B cell (primary cell): Measurements from ENCODE around the gene IL10. TPM values are rescaled to one million over a fixed set of nuclear protein-coding genes. Genes with fewer than 3 reads are reported as not detected.

Source experiments
- ATAC-seq: fragments of 200-7000 bp; cut with Tn5 transposase; one replicate; pipeline ENCODE4 v1.10.0; 2021; ENCODE audit warnings: low read depth, mild to moderate bottlenecking, moderate number of reproducible peaks, moderate library complexity
- CTCF ChIA-PET: fragments of 350-600 bp; sonication (Branson Sonifier 250); formaldehyde crosslinking; loops from one replicate; lab custom pipeline; 2021; ENCODE audit warnings: antibody characterized with exemption, inconsistent platforms; lab: Charles Lee
- POLR2A ChIA-PET: fragments of 350-600 bp; sonication (Branson Sonifier 250); formaldehyde crosslinking; loops from one replicate; lab custom pipeline; 2021; ENCODE audit warnings: antibody characterized with exemption; lab: Charles Lee
- DNase-seq: peaks from one replicate; pipeline ENCODE4 v3.0.0; 2013
- H2AFZ ChIP-seq: 2 replicates; pipeline ENCODE4 v1.6.1; 2012; ENCODE audit warnings: mild to moderate bottlenecking, low read depth, low read length; ENCODE audit not compliant: insufficient read depth, poor library complexity, severe bottlenecking
- H3K27ac ChIP-seq, 2 donors: 1 replicate in 1 of 2; 2 replicates in 1 of 2; pipeline ENCODE4 v1.5.1; 2012 to 2013; ENCODE audit warnings: low read length in 2 of 2, mild to moderate bottlenecking in 2 of 2, moderate library complexity in 1 of 2
- H3K27me3 ChIP-seq, 4 experiments: fragments of 200-600 bp in 1 of 4; sonication (generic) in 1 of 4; replicated peaks in 1 of 4; 1 replicate in 2 of 4; 2 replicates in 2 of 4; pipeline versions ENCODE4 v1.6.1 to v1.7.0; 2013 to 2016; ENCODE audit warnings: low read length in 3 of 4, mild to moderate bottlenecking in 2 of 4, mixed read lengths in 1 of 4, moderate library complexity in 1 of 4; ENCODE audit not compliant: insufficient read depth in 4 of 4, control insufficient read depth in 3 of 4; ENCODE audit errors: control extremely low read depth in 1 of 4
- H3K36me3 ChIP-seq, 2 experiments: replicated peaks in 1 of 2; 1 replicate in 1 of 2; 2 replicates in 1 of 2; pipeline versions ENCODE4 v1.6.1 to v1.7.1; 2013; ENCODE audit warnings: low read length in 1 of 2; ENCODE audit not compliant: insufficient read depth in 2 of 2, control insufficient read depth in 1 of 2; ENCODE audit errors: control extremely low read depth in 1 of 2, extremely low read depth in 1 of 2
- H3K4me1 ChIP-seq, 2 donors: fragments of 200-600 bp in 1 of 2; sonication (generic) in 1 of 2; 1 replicate in 1 of 2; 2 replicates in 1 of 2; pipeline versions ENCODE4 v1.5.1 to v1.6.1; 2013 to 2017; ENCODE audit warnings: low read length in 2 of 2; ENCODE audit not compliant: control insufficient read depth in 2 of 2, insufficient read depth in 2 of 2
- H3K4me2 ChIP-seq: replicated peaks from 2 replicates; pipeline ENCODE3; 2012; ENCODE audit warnings: mild to moderate bottlenecking, low read depth, low read length; ENCODE audit not compliant: poor library complexity, severe bottlenecking
- H3K4me3 ChIP-seq, 5 experiments: fragments of 200-600 bp in 1 of 5; sonication (generic) in 1 of 5; 1 replicate in 3 of 5; 2 replicates in 2 of 5; pipeline versions ENCODE4 v1.5.1 to v1.7.0; 2011 to 2016; ENCODE audit warnings: low read length in 4 of 5, mild to moderate bottlenecking in 4 of 5, low read depth in 2 of 5, control low read depth in 1 of 5, moderate library complexity in 1 of 5; ENCODE audit not compliant: insufficient read depth in 1 of 5; ENCODE audit errors: control extremely low read depth in 1 of 5, extremely low read depth in 1 of 5
- H3K79me2 ChIP-seq: fragments of 200-600 bp; sonication (generic); one replicate; pipeline ENCODE4 v1.6.0; 2016; ENCODE audit warnings: low read length; ENCODE audit not compliant: control insufficient read depth, insufficient read depth
- H3K9ac ChIP-seq: fragments of 200-600 bp; sonication (generic); 2 replicates; pipeline ENCODE4 v1.6.1; 2017; ENCODE audit warnings: mild to moderate bottlenecking, low read length, moderate library complexity
- H3K9me3 ChIP-seq, 3 donors: one replicate each; pipeline versions ENCODE4 v1.6.1 to v1.7.1; 2013; ENCODE audit warnings: low read length in 2 of 3; ENCODE audit not compliant: control insufficient read depth in 2 of 3, insufficient read depth in 1 of 3; ENCODE audit errors: control extremely low read depth in 1 of 3
- H4K20me1 ChIP-seq: 2 replicates; pipeline ENCODE4 v1.6.0; 2012; ENCODE audit warnings: mild to moderate bottlenecking, low read length; ENCODE audit not compliant: insufficient read depth, control insufficient read depth, poor library complexity, severe bottlenecking
- H3K27ac Mint-ChIP-seq: one replicate; pipeline ENCODE4 v1.8.0; 2021; ENCODE audit warnings: mixed read lengths
- H3K27me3 Mint-ChIP-seq: one replicate; pipeline ENCODE4 v1.8.0; 2021; ENCODE audit warnings: mixed read lengths
- H3K4me1 Mint-ChIP-seq: one replicate; pipeline ENCODE4 v1.8.0; 2021; ENCODE audit warnings: mixed read lengths
- H3K4me3 Mint-ChIP-seq: one replicate; pipeline ENCODE4 v1.8.0; 2021; ENCODE audit warnings: mixed read lengths
- H3K9me3 Mint-ChIP-seq: one replicate; pipeline ENCODE4 v1.8.0; 2022; ENCODE audit warnings: mixed read lengths; ENCODE audit not compliant: insufficient read depth
- CTCF ChIP-seq: fragments of 200-600 bp; IDR thresholded peaks from one replicate; pipeline ENCODE4 v1.8.0; 2022; ENCODE audit warnings: antibody characterized with exemption, mild to moderate bottlenecking
- EZH2 ChIP-seq: IDR thresholded peaks from 2 replicates; pipeline ENCODE4 v1.6.1; 2012; ENCODE audit warnings: borderline replicate concordance, low read depth, mild to moderate bottlenecking, moderate library complexity, low read length; ENCODE audit not compliant: insufficient read depth, poor library complexity, severe bottlenecking
- WGBS: methylation state at CpG from one replicate; pipeline ENCODE4 v1.1.5; 2013; ENCODE audit warnings: missing lambda C conversion rate; ENCODE audit not compliant: insufficient coverage; 5-methylcytosine and 5-hydroxymethylcytosine counted together
- intact Hi-C: fragments of 100-400 bp; cut with micrococcal nuclease; formaldehyde crosslinking; loops from one replicate; pipeline ENCODE4 v1.10.0; 2022
- polyA plus RNA-seq: library from polyadenylated mRNA; depleted of rRNA; stranded (reverse); fragments of >200 nt; gene quantifications from 2 replicates; pipeline ENCODE4 v1.2.3, GENCODE V29; 2012
- total RNA-seq, 2 donors: library from RNA; stranded (reverse); fragments of 120-200 nt in 1 of 2; gene quantifications; 1 replicate in 1 of 2; 2 replicates in 1 of 2; pipeline versions ENCODE4 v1.2.3 to v1.2.4, GENCODE V29; 2013 to 2022

IL10 gene
- total and polyA plus RNA-seq, 2 donors (not counting 1 experiment from before 2014, with no cell fraction given): 0.37 to 0.69 TPM

- intact Hi-C loops: loop anchor here (10.0 kb wide), 2 partner anchors 167 to 327 kb away; partner anchors contain the start of genes DYRK3 and IKBKE
- Histone ChIP-seq H2AFZ (no peak overlapping the region), H3K4me2 (no peak overlapping the region), H4K20me1 (no peaks in the 10 kb centered on the region), H3K79me2 (no peaks in the 10 kb centered on the region), H3K27me3 (no peaks in the 10 kb centered on the region), H3K4me3 (no peak overlapping the region), H3K36me3 (no peaks in the 10 kb centered on the region), H3K9me3 (no peaks in the 10 kb centered on the region), H3K27ac (no peak overlapping the region), H3K4me1 (peaks cover 4 to 26% of the 10 kb centered on the region in 2 donors), H3K9ac (no peak overlapping the region)
- H3K27ac Mint-ChIP-seq: peak overlapping the region; percentile 54
- no peak overlapping the region for H3K4me3 Mint-ChIP-seq
- ChIA-PET POLR2A (interaction anchor here (0.7 to 1.8 kb wide), 4 partner anchors 19 to 62 kb away, joined by 3 to 4 read pairs (median 4); no protein-coding TSS in a partner anchor), CTCF (interaction anchor here (0.7 to 11.3 kb wide), 10 partner anchors 9 to 192 kb away, joined by 3 to 278 read pairs (median 4); partner anchors contain the start of gene IL10)
- no peak for DNase-seq
- ATAC-seq: no peak
- no peaks in the 10 kb centered on the region for H3K9me3 Mint-ChIP-seq
- H3K27me3 Mint-ChIP-seq: no peaks in the 10 kb centered on the region
- no peak for TF ChIP-seq EZH2
- TF ChIP-seq CTCF: no peak
- WGBS: 88% methylated on average over 1 of the region's 1 CpG
- H3K4me1 Mint-ChIP-seq: peaks cover 46% of the 10 kb centered on the region
These were observed 29.2 kb upstream of the IL10 start for GRCh38 chr1:206801467-206801866.

- no peak for TF ChIP-seq EZH2
- no peak for TF ChIP-seq CTCF
- no peaks in the 10 kb centered on the region for H3K79me2 ChIP-seq
- H4K20me1 ChIP-seq: no peaks in the 10 kb centered on the region
- no peak overlapping the region for H3K4me2 ChIP-seq
- peaks cover 4 to 26% of the 10 kb centered on the region in 2 donors for H3K4me1 ChIP-seq
- Mint-ChIP-seq H3K27me3 (no peaks in the 10 kb centered on the region), H3K27ac (no peak overlapping the region), H3K4me1 (peaks cover 50% of the 10 kb centered on the region), H3K4me3 (no peak overlapping the region), H3K9me3 (no peaks in the 10 kb centered on the region)
- intact Hi-C loops: loop anchor here (10.0 kb wide), 2 partner anchors 166 to 326 kb away; partner anchors contain the start of genes DYRK3 and IKBKE
- WGBS: no CpG with 5 or more reads among the region's 3 CpGs
- no peak overlapping the region for H3K4me3 ChIP-seq
- H3K9me3 ChIP-seq: no peaks in the 10 kb centered on the region
- ATAC-seq: no peak
- H3K36me3 ChIP-seq: no peaks in the 10 kb centered on the region
- no peak overlapping the region for H3K9ac ChIP-seq
- DNase-seq: no peak
- POLR2A ChIA-PET: interaction anchor here (0.7 to 1.8 kb wide), 2 partner anchors 18 to 56 kb away, joined by 4 read pairs; no protein-coding TSS in a partner anchor
- CTCF ChIA-PET: interaction anchor here (1.5 to 9.4 kb wide), 5 partner anchors 8 to 111 kb away, joined by 3 to 39 read pairs (median 26); no protein-coding TSS in a partner anchor
- no peak overlapping the region for H3K27ac ChIP-seq
- no peaks in the 10 kb centered on the region for H3K27me3 ChIP-seq
- no peak overlapping the region for H2AFZ ChIP-seq
These were observed 28.6 kb upstream of the IL10 start for GRCh38 chr1:206800891-206801290.
